Measurements from ENCODE around the gene PHF21A.
"Not testable (repeated sequence)": the region's sequence is repeated elsewhere in the genome, so short reads cannot be mapped to it uniquely, and the experiment has no call there.

The PHF21A gene

DNA sequence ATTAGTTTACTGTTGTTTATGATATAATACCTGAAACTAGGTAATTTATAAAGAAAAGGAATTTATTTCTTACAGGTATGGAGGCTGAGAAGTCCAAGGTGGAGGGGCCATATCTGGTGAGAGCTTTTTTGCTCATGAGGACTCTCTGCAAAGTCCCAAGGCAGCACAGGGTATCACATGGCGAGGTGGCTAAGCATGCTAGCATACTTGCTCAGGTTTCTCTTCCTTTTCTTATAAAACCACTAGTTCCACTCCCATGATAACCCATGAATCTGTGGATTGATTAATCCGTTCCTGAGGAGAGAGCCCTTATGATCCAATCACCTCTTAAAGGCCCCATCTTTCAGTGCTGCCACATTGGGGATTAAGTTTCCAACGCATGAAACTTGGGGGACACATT is 82.7 kb downstream of the PHF21A start:
- no peak overlapping the region for H3K4me3 ChIP-seq (ENCODE audit: low read length)
- H3K27me3 ChIP-seq (ENCODE audit: control insufficient read depth, insufficient read depth, low read length): no peaks in the 10 kb centered on the region
- H3K9me3 ChIP-seq (ENCODE audit: control insufficient read depth, insufficient read depth, low read length): no peaks in the 10 kb centered on the region
- no peak overlapping the region for H3K27ac ChIP-seq (ENCODE audit: low read length)
- no CpG with 5 or more reads among the region's 3 CpGs for WGBS (ENCODE audit: insufficient coverage, insufficient read length)
- no peaks in the 10 kb centered on the region for H3K4me1 ChIP-seq (ENCODE audit: control insufficient read depth, insufficient read depth, low read length)
- H3K36me3 ChIP-seq (ENCODE audit: control insufficient read depth, insufficient read depth, low read length): no peaks in the 10 kb centered on the region
- no peak for DNase-seq (ENCODE audit: low read depth, low spot score)

DNA sequence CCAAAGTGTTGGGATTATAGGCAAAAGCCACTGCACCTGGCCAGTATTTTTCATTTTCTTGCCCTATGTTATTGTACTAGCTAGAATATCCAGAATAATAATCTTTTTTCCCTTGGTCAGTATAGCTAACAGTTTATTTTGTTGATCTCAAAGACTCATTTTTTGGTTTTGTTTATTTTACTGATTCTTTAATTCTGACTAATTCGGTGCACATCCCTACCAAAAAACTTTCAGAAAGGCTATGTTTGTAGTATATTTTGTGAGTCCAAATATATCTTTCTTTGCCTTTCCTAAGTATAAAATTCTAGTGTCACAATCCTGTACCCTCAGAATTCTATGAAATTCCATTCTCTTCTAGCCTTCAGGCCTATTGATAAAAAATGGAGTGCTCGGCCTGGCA is 84.3 kb downstream of the PHF21A start:
- DNase-seq (ENCODE audit: low read depth, low spot score): no peak
- Histone ChIP-seq H3K4me1 (ENCODE audit: control insufficient read depth, insufficient read depth, low read length) (no peaks in the 10 kb centered on the region), H3K9me3 (ENCODE audit: control insufficient read depth, insufficient read depth, low read length) (no peaks in the 10 kb centered on the region), H3K4me3 (ENCODE audit: low read length) (no peak overlapping the region), H3K36me3 (ENCODE audit: control insufficient read depth, insufficient read depth, low read length) (no peaks in the 10 kb centered on the region), H3K27me3 (ENCODE audit: control insufficient read depth, insufficient read depth, low read length) (no peaks in the 10 kb centered on the region), H3K27ac (ENCODE audit: low read length) (no peak overlapping the region)
- WGBS (ENCODE audit: insufficient coverage, insufficient read length): no CpG with 5 or more reads among the region's 2 CpGs

DNA sequence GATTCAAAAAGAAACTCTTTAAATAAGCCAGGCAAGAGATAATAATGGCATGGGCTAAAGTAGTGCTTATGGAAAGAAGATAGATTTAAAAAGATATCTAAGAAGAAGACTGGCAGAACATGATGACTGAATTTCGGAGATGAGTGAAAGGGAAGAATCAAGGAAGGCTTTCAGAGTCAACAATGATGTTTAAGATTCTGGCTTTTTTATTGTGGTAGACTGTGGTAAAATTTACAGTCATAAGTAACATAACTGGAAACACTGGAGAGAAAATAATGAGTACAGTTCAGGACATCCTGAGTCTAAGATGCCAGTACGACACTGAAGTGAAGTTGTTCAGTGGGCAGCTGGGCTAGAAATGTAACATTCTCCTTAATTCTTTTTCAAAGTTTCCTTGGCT is 85.2 kb downstream of the PHF21A start:
- Histone ChIP-seq H3K4me1 (ENCODE audit: control insufficient read depth, insufficient read depth, low read length) (no peaks in the 10 kb centered on the region), H3K9me3 (ENCODE audit: control insufficient read depth, insufficient read depth, low read length) (no peaks in the 10 kb centered on the region), H3K27ac (ENCODE audit: low read length) (no peak overlapping the region), H3K27me3 (ENCODE audit: control insufficient read depth, insufficient read depth, low read length) (no peaks in the 10 kb centered on the region), H3K36me3 (ENCODE audit: control insufficient read depth, insufficient read depth, low read length) (no peaks in the 10 kb centered on the region), H3K4me3 (ENCODE audit: low read length) (no peak overlapping the region)
- no peak for DNase-seq (ENCODE audit: low read depth, low spot score)
- 100% methylated on average over 1 of the region's 2 CpGs for WGBS (ENCODE audit: insufficient coverage, insufficient read length)

DNA sequence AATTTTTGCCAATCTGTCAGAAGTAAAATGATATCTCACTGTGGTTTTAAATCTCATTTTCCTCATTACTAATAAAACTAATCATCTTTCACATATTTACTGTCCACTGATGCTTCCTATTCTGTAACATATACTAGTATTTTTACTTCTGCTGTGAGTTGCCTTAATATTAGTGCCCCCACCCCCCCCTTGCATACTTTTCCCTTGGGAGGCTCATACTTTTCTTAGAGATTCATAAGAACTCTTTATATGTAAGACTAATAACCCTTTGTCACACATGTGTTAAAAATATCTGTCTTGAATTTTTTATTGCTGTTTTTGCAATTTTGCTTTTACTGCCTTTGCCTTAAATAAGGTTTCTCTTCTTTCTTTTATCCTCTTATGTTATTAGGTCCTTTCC is 87.2 kb downstream of the PHF21A start:
- Histone ChIP-seq H3K27me3 (ENCODE audit: control insufficient read depth, insufficient read depth, low read length) (no peaks in the 10 kb centered on the region), H3K4me1 (ENCODE audit: control insufficient read depth, insufficient read depth, low read length) (no peaks in the 10 kb centered on the region), H3K36me3 (ENCODE audit: control insufficient read depth, insufficient read depth, low read length) (no peaks in the 10 kb centered on the region), H3K4me3 (ENCODE audit: low read length) (no peak overlapping the region), H3K27ac (ENCODE audit: low read length) (no peak overlapping the region), H3K9me3 (ENCODE audit: control insufficient read depth, insufficient read depth, low read length) (no peaks in the 10 kb centered on the region)
- DNase-seq (ENCODE audit: low read depth, low spot score): no peak

DNA sequence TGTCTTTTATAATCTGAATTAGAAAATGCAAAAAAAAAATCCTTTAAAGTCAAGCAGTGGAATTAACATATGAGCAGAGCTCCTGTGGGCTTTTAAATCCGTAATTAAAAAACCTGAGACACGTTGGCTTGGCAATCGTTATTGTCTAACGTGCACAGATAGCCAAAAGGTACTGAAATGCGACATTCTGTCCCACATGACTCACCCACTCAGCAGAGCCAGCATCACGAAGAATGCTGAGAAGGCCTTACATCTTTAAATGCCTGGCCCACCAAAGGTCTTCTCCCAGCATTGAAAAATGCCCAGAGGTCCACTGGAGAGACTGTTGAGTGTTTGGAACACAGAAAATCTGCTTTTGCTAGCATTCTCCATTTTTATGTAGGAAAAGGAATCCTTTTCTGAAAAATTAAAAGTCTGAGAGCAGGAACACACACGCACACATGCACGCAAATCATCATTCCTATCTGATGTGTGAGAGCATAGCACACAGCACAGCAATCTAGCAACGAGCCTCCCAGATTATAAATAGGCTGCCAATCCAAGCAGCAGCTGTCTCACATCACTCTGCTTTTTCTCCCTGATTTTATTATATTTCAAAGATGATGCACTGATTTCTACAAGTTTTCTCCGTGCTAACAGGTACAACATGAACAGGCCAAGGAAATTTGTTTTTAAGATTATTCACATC is 94.5 kb downstream of the PHF21A start:
- H3K4me3 ChIP-seq (ENCODE audit: low read length): no peak overlapping the region
- H3K27me3 ChIP-seq (ENCODE audit: control insufficient read depth, insufficient read depth, low read length): no peaks in the 10 kb centered on the region
- H3K36me3 ChIP-seq (ENCODE audit: control insufficient read depth, insufficient read depth, low read length): no peaks in the 10 kb centered on the region
- no peak for DNase-seq (ENCODE audit: low read depth, low spot score)
- no peak overlapping the region for H3K27ac ChIP-seq (ENCODE audit: low read length)
- H3K9me3 ChIP-seq (ENCODE audit: control insufficient read depth, insufficient read depth, low read length): no peaks in the 10 kb centered on the region
- WGBS (ENCODE audit: insufficient coverage, insufficient read length): no CpG with 5 or more reads among the region's 10 CpGs
- no peaks in the 10 kb centered on the region for H3K4me1 ChIP-seq (ENCODE audit: control insufficient read depth, insufficient read depth, low read length)

DNA sequence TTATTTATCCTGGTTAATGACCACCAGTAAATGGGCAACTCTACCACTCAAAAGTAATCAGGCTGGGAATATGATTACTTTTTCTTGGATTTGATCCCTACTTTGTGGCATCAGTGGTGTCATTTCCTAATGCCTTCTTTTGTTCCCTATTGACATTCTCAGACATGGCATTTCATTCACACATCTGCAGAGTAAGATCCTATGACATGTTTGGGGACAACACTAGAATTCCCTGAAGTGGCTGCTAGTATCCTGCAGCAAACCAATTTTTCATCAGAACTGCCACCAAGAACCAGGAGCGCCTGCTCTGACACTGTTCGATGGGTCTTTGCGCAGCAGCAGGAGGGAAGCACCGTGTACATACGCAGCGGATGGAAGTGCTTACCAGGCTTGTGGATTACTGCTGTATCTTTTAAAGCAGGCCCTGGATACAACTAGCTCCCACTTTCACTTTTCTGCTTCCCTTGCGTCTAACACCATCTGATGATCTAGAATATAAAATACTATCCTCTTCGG is 101.1 kb downstream of the PHF21A start:
- H3K36me3 ChIP-seq (ENCODE audit: control insufficient read depth, insufficient read depth, low read length): no peaks in the 10 kb centered on the region; the same call in 1 of the 2 replicates
- WGBS (ENCODE audit: insufficient coverage, insufficient read length): no CpG with 5 or more reads among the region's 8 CpGs
- no peaks in the 10 kb centered on the region for H3K27me3 ChIP-seq (ENCODE audit: control insufficient read depth, insufficient read depth, low read length)
- no peak for DNase-seq (ENCODE audit: low read depth, low spot score)
- no peak overlapping the region for H3K27ac ChIP-seq (ENCODE audit: low read length)
- no peaks in the 10 kb centered on the region for H3K9me3 ChIP-seq (ENCODE audit: control insufficient read depth, insufficient read depth, low read length)
- H3K4me3 ChIP-seq (ENCODE audit: low read length): no peak overlapping the region
- no peaks in the 10 kb centered on the region for H3K4me1 ChIP-seq (ENCODE audit: control insufficient read depth, insufficient read depth, low read length)

DNA sequence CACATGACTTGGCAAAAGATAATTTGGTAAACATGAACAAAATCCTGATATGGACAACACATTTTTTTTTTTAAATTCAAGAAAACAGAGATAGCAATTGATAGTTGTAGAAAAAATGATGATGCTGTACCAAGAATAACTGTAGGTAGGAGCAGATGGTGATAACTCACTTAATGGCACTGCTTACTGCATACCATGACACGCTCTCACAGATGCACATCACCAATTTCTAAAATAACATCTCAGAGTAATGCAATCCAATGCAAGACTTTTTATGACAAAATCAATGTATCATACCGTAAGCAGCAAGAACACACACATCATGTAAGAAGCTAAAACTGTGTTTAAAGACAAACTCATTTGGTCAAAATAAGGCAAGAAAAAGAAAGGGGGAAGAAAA is 102.6 kb downstream of the PHF21A start:
- no peak overlapping the region for H3K4me3 ChIP-seq (ENCODE audit: low read length)
- H3K9me3 ChIP-seq (ENCODE audit: control insufficient read depth, insufficient read depth, low read length): no peaks in the 10 kb centered on the region
- H3K36me3 ChIP-seq (ENCODE audit: control insufficient read depth, insufficient read depth, low read length): no peaks in the 10 kb centered on the region; the same call in 1 of the 2 replicates
- no peaks in the 10 kb centered on the region for H3K27me3 ChIP-seq (ENCODE audit: control insufficient read depth, insufficient read depth, low read length)
- no peaks in the 10 kb centered on the region for H3K4me1 ChIP-seq (ENCODE audit: control insufficient read depth, insufficient read depth, low read length)
- H3K27ac ChIP-seq (ENCODE audit: low read length): no peak overlapping the region
- no peak for DNase-seq (ENCODE audit: low read depth, low spot score)
- WGBS (ENCODE audit: insufficient coverage, insufficient read length): no CpG with 5 or more reads among the region's 2 CpGs

DNA sequence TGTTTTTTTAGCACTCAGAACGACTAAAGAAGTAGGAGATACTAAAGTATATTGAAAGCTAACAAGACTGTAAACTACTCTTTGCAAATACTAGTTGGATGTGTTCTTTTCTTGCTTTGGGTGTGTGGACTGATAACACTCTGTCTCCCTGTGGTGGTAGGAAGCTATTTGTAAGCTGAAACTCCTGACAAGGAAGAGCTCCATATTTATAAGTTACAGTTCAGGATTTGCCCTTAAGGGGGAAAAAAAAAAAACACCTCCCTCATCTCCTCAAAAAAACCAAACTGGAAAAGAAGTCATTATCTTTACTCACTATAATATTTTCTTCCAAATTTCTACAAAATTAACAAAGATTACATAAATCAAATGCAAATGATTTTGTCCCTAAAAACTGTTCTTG is 103.9 kb downstream of the PHF21A start:
- no peaks in the 10 kb centered on the region for H3K9me3 ChIP-seq (ENCODE audit: control insufficient read depth, insufficient read depth, low read length)
- no peaks in the 10 kb centered on the region; the same call in 1 of the 2 replicates for H3K36me3 ChIP-seq (ENCODE audit: control insufficient read depth, insufficient read depth, low read length)
- no peak overlapping the region for H3K27ac ChIP-seq (ENCODE audit: low read length)
- DNase-seq (ENCODE audit: low read depth, low spot score): no peak
- H3K4me1 ChIP-seq (ENCODE audit: control insufficient read depth, insufficient read depth, low read length): no peaks in the 10 kb centered on the region; the same call in 1 of the 2 replicates
- H3K4me3 ChIP-seq (ENCODE audit: low read length): no peak overlapping the region
- H3K27me3 ChIP-seq (ENCODE audit: control insufficient read depth, insufficient read depth, low read length): no peaks in the 10 kb centered on the region
- WGBS (ENCODE audit: insufficient coverage, insufficient read length): no CpG with 5 or more reads among the region's 1 CpG

DNA sequence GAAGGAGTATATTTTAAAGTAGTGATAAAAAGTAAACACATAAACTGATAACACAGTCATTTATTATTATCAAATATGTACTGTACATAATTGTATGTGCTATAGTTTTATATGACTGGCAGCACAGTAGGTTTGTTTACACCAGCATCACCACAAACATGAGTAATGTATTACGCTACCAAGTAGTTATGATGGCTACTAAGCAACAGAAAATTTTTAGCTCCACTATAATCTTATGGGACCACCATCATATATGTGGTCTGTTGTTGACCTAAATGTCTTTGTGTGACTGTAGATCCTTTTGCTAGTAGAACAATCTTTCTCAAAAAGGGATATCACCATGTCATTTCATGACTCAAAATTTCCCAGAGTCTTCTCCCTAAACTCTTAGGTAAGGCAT is 105.3 kb downstream of the PHF21A start:
- no peak for DNase-seq (ENCODE audit: low read depth, low spot score)
- Histone ChIP-seq H3K27ac (ENCODE audit: low read length) (no peak overlapping the region), H3K9me3 (ENCODE audit: control insufficient read depth, insufficient read depth, low read length) (no peaks in the 10 kb centered on the region), H3K4me3 (ENCODE audit: low read length) (no peak overlapping the region), H3K4me1 (ENCODE audit: control insufficient read depth, insufficient read depth, low read length) (peaks cover 1% of the 10 kb centered on the region; the same call in 1 of the 2 replicates), H3K36me3 (ENCODE audit: control insufficient read depth, insufficient read depth, low read length) (no peaks in the 10 kb centered on the region), H3K27me3 (ENCODE audit: control insufficient read depth, insufficient read depth, low read length) (no peaks in the 10 kb centered on the region)
- no CpG with 5 or more reads among the region's 1 CpG for WGBS (ENCODE audit: insufficient coverage, insufficient read length)

DNA sequence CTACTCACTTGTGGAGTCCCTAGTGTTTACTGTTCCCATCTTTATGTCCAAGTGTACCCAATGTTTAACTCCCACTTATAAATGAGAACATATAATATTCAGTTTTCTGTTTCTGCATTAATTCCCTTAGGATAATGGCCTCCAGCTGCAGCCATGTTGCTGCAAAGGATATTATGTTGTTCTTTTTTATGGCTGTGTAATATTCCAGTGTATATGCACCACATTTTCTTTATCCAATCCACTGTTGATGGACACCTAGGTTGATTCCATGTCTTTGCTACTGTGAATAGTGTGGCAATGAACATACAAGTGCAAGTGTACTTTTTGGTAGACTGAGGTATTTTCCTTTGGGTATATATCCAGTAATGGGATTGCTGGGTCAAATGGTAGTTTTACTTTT is 107.1 kb downstream of the PHF21A start:
- not testable (repeated sequence) for H3K36me3 ChIP-seq (ENCODE audit: control insufficient read depth, insufficient read depth, low read length); H3K27me3 ChIP-seq (ENCODE audit: control insufficient read depth, insufficient read depth, low read length); H3K4me3 ChIP-seq (ENCODE audit: low read length); H3K9me3 ChIP-seq (ENCODE audit: control insufficient read depth, insufficient read depth, low read length); H3K4me1 ChIP-seq (ENCODE audit: control insufficient read depth, insufficient read depth, low read length); DNase-seq (ENCODE audit: low read depth, low spot score); H3K27ac ChIP-seq (ENCODE audit: low read length)

DNA sequence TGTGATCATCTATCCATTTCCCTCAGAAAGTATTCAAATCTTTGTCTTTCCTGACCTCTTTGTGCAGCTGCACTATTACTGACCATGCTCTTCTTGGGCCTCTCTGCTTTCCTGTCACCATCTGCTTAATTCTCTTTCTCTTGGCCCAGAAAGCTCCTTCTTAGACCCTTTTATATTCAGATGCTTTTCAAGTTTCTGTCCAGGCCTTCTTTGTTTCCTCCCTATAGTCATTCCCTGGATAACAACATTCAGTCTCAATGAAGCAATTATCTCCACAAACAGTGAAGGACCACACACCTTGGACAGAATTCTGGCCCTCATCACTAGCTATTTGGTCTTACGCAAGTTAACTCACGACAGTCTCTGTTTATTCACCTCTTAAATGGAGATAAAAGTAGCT is 109.1 kb downstream of the PHF21A start:
- DNase-seq (ENCODE audit: low read depth, low spot score): no peak
- no peak overlapping the region for H3K27ac ChIP-seq (ENCODE audit: low read length)
- H3K4me1 ChIP-seq (ENCODE audit: control insufficient read depth, insufficient read depth, low read length): peaks cover 1% of the 10 kb centered on the region; the same call in 1 of the 2 replicates
- WGBS (ENCODE audit: insufficient coverage, insufficient read length): no CpG with 5 or more reads among the region's 2 CpGs
- H3K36me3 ChIP-seq (ENCODE audit: control insufficient read depth, insufficient read depth, low read length): no peaks in the 10 kb centered on the region
- H3K9me3 ChIP-seq (ENCODE audit: control insufficient read depth, insufficient read depth, low read length): no peaks in the 10 kb centered on the region
- no peaks in the 10 kb centered on the region for H3K27me3 ChIP-seq (ENCODE audit: control insufficient read depth, insufficient read depth, low read length)
- H3K4me3 ChIP-seq (ENCODE audit: low read length): no peak overlapping the region
